Sciatic nerve (tissue), 2 donors: Measurements from ENCODE around the gene ZNF598. TPM values are rescaled to one million over a fixed set of nuclear protein-coding genes. Genes with fewer than 3 reads are reported as not detected.

Experiments
- ATAC-seq: fragments of 200-7000 bp; cut with Tn5 transposase; one replicate; pipeline ENCODE4 v1.9.1; 2020; ENCODE audit warnings: mild to moderate bottlenecking, moderate library complexity
- DNase-seq: peaks from one replicate; pipeline ENCODE4 v3.0.0-alpha.2; 2020; ENCODE audit warnings: low spot score
- intact Hi-C: fragments of 100-400 bp; cut with DNase I; formaldehyde crosslinking; loops from one replicate; pipeline ENCODE4 v1.14.2; 2022
- total RNA-seq: library from RNA; stranded (reverse); fragmentation: NEBNext Ultra II Directional; extraction: Animal tissue kit (Norgen Biotek cat#: 25700); gene quantifications from one replicate; pipeline ENCODE4 v1.2.1, GENCODE V29; 2021
- donor health status: DM: no; HTN: no; CAD: no.
- donor health status: DM: no; HTN: no; CAD: no.

ZNF598 gene
- total RNA-seq, 1 donor from 2014 or later = 34.5 TPM

GRCh38 chr16:1950559-1950958, 59.1 kb downstream of the ZNF598 start:
- DNase-seq = no peak
- no peak for ATAC-seq
- intact Hi-C loops = no loop called here

GRCh38 chr16:1950047-1950446, 59.6 kb downstream of the ZNF598 start:
- intact Hi-C loops = no loop called here
- DNase-seq (no peak), ATAC-seq (no peak)

- ATAC-seq = no peak
- no peak for DNase-seq
Observed at GRCh38 chr16:1949507-1949906, 60.1 kb downstream of the ZNF598 start.

More at GRCh38 chr16:1949507-1949906, 60.1 kb downstream of the ZNF598 start:
- intact Hi-C loops = no loop called here

Other genes with a start within 250 kb of the ZNF598 start
- gene NME3, start 238.3 kb downstream of the ZNF598 start, total RNA-seq = 50.1 TPM
- gene EME2, start 237.0 kb downstream of the ZNF598 start, total RNA-seq = 15.3 TPM
- 42.7 TPM for gene MRPS34, start 236.7 kb downstream of the ZNF598 start, total RNA-seq
- 35.3 TPM for gene SPSB3, start 227.2 kb downstream of the ZNF598 start, total RNA-seq
- 28.0 TPM for gene NUBP2, start 226.9 kb downstream of the ZNF598 start, total RNA-seq
- 0.22 TPM for gene IGFALS, start 216.1 kb downstream of the ZNF598 start, total RNA-seq
- gene HAGH, start 183.0 kb downstream of the ZNF598 start, total RNA-seq = 73.4 TPM
- 13.8 TPM for gene FAHD1, start 182.6 kb downstream of the ZNF598 start, total RNA-seq
- not detected for gene MEIOB, start 137.7 kb downstream of the ZNF598 start, total RNA-seq
- not detected for gene HS3ST6, start 91.4 kb downstream of the ZNF598 start, total RNA-seq
- 16.0 TPM for gene MSRB1, start 66.6 kb downstream of the ZNF598 start, total RNA-seq
- gene RPL3L, start 55.1 kb downstream of the ZNF598 start, total RNA-seq = not detected
- gene NDUFB10, start 50.3 kb downstream of the ZNF598 start, total RNA-seq = 85.8 TPM
- gene RPS2, start 45.0 kb downstream of the ZNF598 start, total RNA-seq = 990 TPM
- gene RNF151, start 43.0 kb downstream of the ZNF598 start, total RNA-seq = not detected
- gene TBL3, start 37.8 kb downstream of the ZNF598 start, total RNA-seq = 21.8 TPM
- not detected for gene NOXO1, start 28.4 kb downstream of the ZNF598 start, total RNA-seq
- gene GFER, start 25.6 kb downstream of the ZNF598 start, total RNA-seq = 15.5 TPM
- gene SYNGR3, start 19.9 kb downstream of the ZNF598 start, total RNA-seq = 0.76 TPM
- 0.36 TPM for gene NPW, start 10.0 kb upstream of the ZNF598 start, total RNA-seq
- 107 TPM for gene NHERF2, start 17.1 kb upstream of the ZNF598 start, total RNA-seq
- gene NTHL1, start 38.0 kb upstream of the ZNF598 start, total RNA-seq = 21.8 TPM
- 156 TPM for gene TSC2, start 38.2 kb upstream of the ZNF598 start, total RNA-seq
- 159 TPM for gene PKD1, start 126.1 kb upstream of the ZNF598 start, total RNA-seq
- 0.40 TPM for gene RAB26, start 138.8 kb upstream of the ZNF598 start, total RNA-seq
- 44.8 TPM for gene TRAF7, start 146.0 kb upstream of the ZNF598 start, total RNA-seq
- gene CASKIN1, start 186.8 kb upstream of the ZNF598 start, total RNA-seq = 1.6 TPM
- 21.8 TPM for gene MLST8, start 195.6 kb upstream of the ZNF598 start, total RNA-seq
- 9.9 TPM for gene BRICD5, start 201.0 kb upstream of the ZNF598 start, total RNA-seq
- gene PGP, start 205.0 kb upstream of the ZNF598 start, total RNA-seq = 11.8 TPM
- 22.3 TPM for gene E4F1, start 213.8 kb upstream of the ZNF598 start, total RNA-seq
- gene DNASE1L2, start 226.6 kb upstream of the ZNF598 start, total RNA-seq = 1.6 TPM
- gene ECI1, start 241.8 kb upstream of the ZNF598 start, total RNA-seq = 37.6 TPM